GM23338 (cell line): ENCODE data around the gene NOVA1. TPM values are rescaled to one million over a fixed set of nuclear protein-coding genes. Genes with fewer than 3 reads are reported as not detected.

Experiments used
- ATAC-seq: fragments of 200-7000 bp; cut with Tn5 transposase; 3 replicates; pipeline ENCODE4 v1.9.1; 2020
- DNase-seq: peaks from one replicate; pipeline ENCODE4 v3.0.0-alpha.2; 2015; ENCODE audit warnings: low spot score
- H2AFZ ChIP-seq: fragments of 200-600 bp; sonication (generic); 2 replicates; pipeline ENCODE4 v1.8.0; 2016; ENCODE audit warnings: antibody characterized with exemption, mild to moderate bottlenecking, moderate library complexity
- H3F3A ChIP-seq: fragments of 200-600 bp; sonication (generic); replicated peaks from 2 replicates; pipeline ENCODE4 v1.8.0; 2017; ENCODE audit warnings: antibody characterized with exemption, mixed run types, low read depth
- H3K27ac ChIP-seq: fragments of 200-600 bp; sonication (generic); 2 replicates; pipeline ENCODE4 v1.6.1; 2016; ENCODE audit warnings: low read depth
- H3K27me3 ChIP-seq: fragments of 200-600 bp; sonication (generic); 2 replicates; pipeline ENCODE4 v1.8.0; 2016; ENCODE audit warnings: mild to moderate bottlenecking, mixed run types, moderate library complexity; ENCODE audit not compliant: insufficient read depth
- H3K36me3 ChIP-seq: fragments of 200-600 bp; sonication (generic); 2 replicates; pipeline ENCODE4 v1.8.0; 2016; ENCODE audit warnings: mild to moderate bottlenecking; ENCODE audit not compliant: insufficient read depth
- H3K4me1 ChIP-seq: fragments of 200-600 bp; sonication (generic); 2 replicates; pipeline ENCODE4 v1.8.0; 2016; ENCODE audit warnings: mild to moderate bottlenecking, moderate library complexity; ENCODE audit not compliant: insufficient read depth
- H3K4me2 ChIP-seq: fragments of 200-600 bp; sonication (generic); 2 replicates; pipeline ENCODE4 v1.7.1; 2017; ENCODE audit warnings: mixed run types
- H3K4me3 ChIP-seq: fragments of 200-600 bp; sonication (generic); 2 replicates; pipeline ENCODE4 v1.6.1; 2016; ENCODE audit warnings: mixed run types
- H3K79me2 ChIP-seq: fragments of 200-600 bp; sonication (generic); replicated peaks from 2 replicates; pipeline ENCODE4 v1.8.0; 2017; ENCODE audit warnings: mild to moderate bottlenecking; ENCODE audit not compliant: insufficient read depth
- H3K9me2 ChIP-seq: fragments of 200-600 bp; sonication (generic); 2 replicates; pipeline ENCODE4 v1.8.0; 2017; ENCODE audit not compliant: insufficient read depth
- H4K20me1 ChIP-seq: fragments of 200-600 bp; sonication (generic); replicated peaks from 2 replicates; pipeline ENCODE4 v1.8.0; 2017; ENCODE audit warnings: mild to moderate bottlenecking; ENCODE audit not compliant: insufficient read depth
- H3K27ac Mint-ChIP-seq: 2 replicates; pipeline ENCODE4 v1.8.0; 2020; ENCODE audit warnings: inconsistent platforms, mild to moderate bottlenecking, moderate library complexity, mixed read lengths
- H3K27me3 Mint-ChIP-seq: 3 replicates; pipeline ENCODE4 v1.8.0; 2022; ENCODE audit warnings: low read depth, mild to moderate bottlenecking, moderate library complexity, mixed read lengths, inconsistent platforms; ENCODE audit not compliant: insufficient read depth, poor library complexity
- H3K36me3 Mint-ChIP-seq: 3 replicates; pipeline ENCODE4 v1.8.0; 2021; ENCODE audit warnings: low read depth, mild to moderate bottlenecking, inconsistent platforms, moderate library complexity, mixed read lengths
- H3K4me1 Mint-ChIP-seq: 3 replicates; pipeline ENCODE4 v1.8.0; 2020; ENCODE audit warnings: mild to moderate bottlenecking, inconsistent platforms, mixed read lengths
- H3K4me3 Mint-ChIP-seq: 3 replicates; pipeline ENCODE4 v1.8.0; 2021; ENCODE audit warnings: moderate library complexity, mild to moderate bottlenecking, inconsistent platforms, mixed read lengths
- H3K9me3 Mint-ChIP-seq: 3 replicates; pipeline ENCODE4 v1.8.0; 2020; ENCODE audit warnings: moderate library complexity, mild to moderate bottlenecking, inconsistent platforms, mixed read lengths
- EZH2phosphoT487 ChIP-seq: fragments of 200-600 bp; sonication (generic); IDR thresholded peaks from one replicate; pipeline ENCODE4 v1.8.1; 2018; ENCODE audit warnings: antibody characterized with exemption; ENCODE audit not compliant: unreplicated experiment
- POLR2AphosphoS5 ChIP-seq: IDR thresholded peaks from 2 replicates; pipeline ENCODE4 v1.6.1; 2016; ENCODE audit warnings: antibody characterized with exemption, low read depth
- STAT1 ChIP-seq: IDR thresholded peaks from one replicate; pipeline ENCODE4 v1.6.1; 2016; ENCODE audit warnings: antibody characterized with exemption; ENCODE audit not compliant: unreplicated experiment
- ZNF114 ChIP-seq: fragments of 250-450 bp; sonication (Bioruptor Pico); IDR thresholded peaks from 2 replicates; pipeline ENCODE4 v1.5.0; 2020; ENCODE audit warnings: mild to moderate bottlenecking, moderate library complexity
- ZNF331 ChIP-seq: fragments of 250-450 bp; sonication (Bioruptor Pico); IDR thresholded peaks from 2 replicates; pipeline ENCODE4 v1.5.0; 2020; ENCODE audit warnings: low read depth, mild to moderate bottlenecking, moderate library complexity
- polyA plus RNA-seq: library from polyadenylated mRNA; unstranded; fragments of >200 nt; fragmentation: Nextera tagmentation; extraction: Ambion mirVana; gene quantifications from 2 replicates; pipeline ENCODE4 v1.2.1, GENCODE V29; 2016
- total RNA-seq: library from RNA; depleted of rRNA; stranded (reverse); fragments of >200 nt; shearing (Covaris generic); gene quantifications from 2 replicates; pipeline ENCODE4 v1.2.3, GENCODE V29; 2014
- TF ChIP-seq, protein P1 (sequence below): fragments of 250-450 bp; sonication (Bioruptor Pico); IDR thresholded peaks from 2 replicates; pipeline ENCODE4 v1.5.0; 2020; ENCODE audit warnings: mild to moderate bottlenecking, moderate library complexity

Gene NOVA1
- total and polyA plus RNA-seq, 2 experiments from 2014 or later: 8.1 to 11.6 TPM

- peak overlapping the region; percentile 97 for H3K4me3 Mint-ChIP-seq
- Histone ChIP-seq H3K4me1 (peaks cover 18% of the 10 kb centered on the region), H3K79me2 (peaks cover 8% of the 10 kb centered on the region), H3K27ac (no peak overlapping the region), H3K36me3 (no peaks in the 10 kb centered on the region), H4K20me1 (no peaks in the 10 kb centered on the region), H3K9me2 (no peaks in the 10 kb centered on the region), H2AFZ (peak overlapping the region; percentile 87), H3K4me3 (peak overlapping the region; percentile 82), H3F3A (no peaks in the 10 kb centered on the region), H3K4me2 (peak overlapping the region; percentile 88), H3K27me3 (0 out of 2 replicates have a peak, but pooled peaks cover 9% of the 10 kb centered on the region)
- H3K27ac Mint-ChIP-seq: no peak overlapping the region
- TF ChIP-seq ZNF114: no peak
- no peak for TF ChIP-seq POLR2AphosphoS5
- no peak for TF ChIP-seq ZNF331 (CRISPR knock-in tag)
- H3K27me3 Mint-ChIP-seq: peaks cover 7% of the 10 kb centered on the region
- peaks cover 26% of the 10 kb centered on the region for H3K4me1 Mint-ChIP-seq
- no peaks in the 10 kb centered on the region for H3K36me3 Mint-ChIP-seq
- ATAC-seq: no peak
- H3K9me3 Mint-ChIP-seq: no peaks in the 10 kb centered on the region
- DNase-seq: no peak
Measured at GRCh38 chr14:26599291-26599690, 1.5 kb upstream of the NOVA1 start.

GRCh38 chr14:26598672-26599131 is 869 bp upstream of the NOVA1 start:
- peaks cover 14% of the 10 kb centered on the region for H3K79me2 ChIP-seq
- peaks cover 28% of the 10 kb centered on the region for H3K4me1 Mint-ChIP-seq
- no peaks in the 10 kb centered on the region for H4K20me1 ChIP-seq
- no peaks in the 10 kb centered on the region for H3K36me3 ChIP-seq
- H3K36me3 Mint-ChIP-seq: no peaks in the 10 kb centered on the region
- H3K4me3 ChIP-seq: peak overlapping the region; percentile 82
- H3K4me1 ChIP-seq: peaks cover 24% of the 10 kb centered on the region
- H3K4me2 ChIP-seq: peak overlapping the region; percentile 88
- no peaks in the 10 kb centered on the region for H3K9me2 ChIP-seq
- H3K9me3 Mint-ChIP-seq: no peaks in the 10 kb centered on the region
- DNase-seq (no peak), ATAC-seq (no peak)
- no peak overlapping the region for H3K27ac ChIP-seq
- peaks cover 7% of the 10 kb centered on the region for H3K27me3 Mint-ChIP-seq
- no peaks in the 10 kb centered on the region for H3F3A ChIP-seq
- 0 out of 2 replicates have a peak, but pooled peaks cover 9% of the 10 kb centered on the region for H3K27me3 ChIP-seq
- H2AFZ ChIP-seq: peak overlapping the region; percentile 87
- no peak for TF ChIP-seq STAT1
- no peak for TF ChIP-seq EZH2phosphoT487
- TF ChIP-seq, protein P1, sequence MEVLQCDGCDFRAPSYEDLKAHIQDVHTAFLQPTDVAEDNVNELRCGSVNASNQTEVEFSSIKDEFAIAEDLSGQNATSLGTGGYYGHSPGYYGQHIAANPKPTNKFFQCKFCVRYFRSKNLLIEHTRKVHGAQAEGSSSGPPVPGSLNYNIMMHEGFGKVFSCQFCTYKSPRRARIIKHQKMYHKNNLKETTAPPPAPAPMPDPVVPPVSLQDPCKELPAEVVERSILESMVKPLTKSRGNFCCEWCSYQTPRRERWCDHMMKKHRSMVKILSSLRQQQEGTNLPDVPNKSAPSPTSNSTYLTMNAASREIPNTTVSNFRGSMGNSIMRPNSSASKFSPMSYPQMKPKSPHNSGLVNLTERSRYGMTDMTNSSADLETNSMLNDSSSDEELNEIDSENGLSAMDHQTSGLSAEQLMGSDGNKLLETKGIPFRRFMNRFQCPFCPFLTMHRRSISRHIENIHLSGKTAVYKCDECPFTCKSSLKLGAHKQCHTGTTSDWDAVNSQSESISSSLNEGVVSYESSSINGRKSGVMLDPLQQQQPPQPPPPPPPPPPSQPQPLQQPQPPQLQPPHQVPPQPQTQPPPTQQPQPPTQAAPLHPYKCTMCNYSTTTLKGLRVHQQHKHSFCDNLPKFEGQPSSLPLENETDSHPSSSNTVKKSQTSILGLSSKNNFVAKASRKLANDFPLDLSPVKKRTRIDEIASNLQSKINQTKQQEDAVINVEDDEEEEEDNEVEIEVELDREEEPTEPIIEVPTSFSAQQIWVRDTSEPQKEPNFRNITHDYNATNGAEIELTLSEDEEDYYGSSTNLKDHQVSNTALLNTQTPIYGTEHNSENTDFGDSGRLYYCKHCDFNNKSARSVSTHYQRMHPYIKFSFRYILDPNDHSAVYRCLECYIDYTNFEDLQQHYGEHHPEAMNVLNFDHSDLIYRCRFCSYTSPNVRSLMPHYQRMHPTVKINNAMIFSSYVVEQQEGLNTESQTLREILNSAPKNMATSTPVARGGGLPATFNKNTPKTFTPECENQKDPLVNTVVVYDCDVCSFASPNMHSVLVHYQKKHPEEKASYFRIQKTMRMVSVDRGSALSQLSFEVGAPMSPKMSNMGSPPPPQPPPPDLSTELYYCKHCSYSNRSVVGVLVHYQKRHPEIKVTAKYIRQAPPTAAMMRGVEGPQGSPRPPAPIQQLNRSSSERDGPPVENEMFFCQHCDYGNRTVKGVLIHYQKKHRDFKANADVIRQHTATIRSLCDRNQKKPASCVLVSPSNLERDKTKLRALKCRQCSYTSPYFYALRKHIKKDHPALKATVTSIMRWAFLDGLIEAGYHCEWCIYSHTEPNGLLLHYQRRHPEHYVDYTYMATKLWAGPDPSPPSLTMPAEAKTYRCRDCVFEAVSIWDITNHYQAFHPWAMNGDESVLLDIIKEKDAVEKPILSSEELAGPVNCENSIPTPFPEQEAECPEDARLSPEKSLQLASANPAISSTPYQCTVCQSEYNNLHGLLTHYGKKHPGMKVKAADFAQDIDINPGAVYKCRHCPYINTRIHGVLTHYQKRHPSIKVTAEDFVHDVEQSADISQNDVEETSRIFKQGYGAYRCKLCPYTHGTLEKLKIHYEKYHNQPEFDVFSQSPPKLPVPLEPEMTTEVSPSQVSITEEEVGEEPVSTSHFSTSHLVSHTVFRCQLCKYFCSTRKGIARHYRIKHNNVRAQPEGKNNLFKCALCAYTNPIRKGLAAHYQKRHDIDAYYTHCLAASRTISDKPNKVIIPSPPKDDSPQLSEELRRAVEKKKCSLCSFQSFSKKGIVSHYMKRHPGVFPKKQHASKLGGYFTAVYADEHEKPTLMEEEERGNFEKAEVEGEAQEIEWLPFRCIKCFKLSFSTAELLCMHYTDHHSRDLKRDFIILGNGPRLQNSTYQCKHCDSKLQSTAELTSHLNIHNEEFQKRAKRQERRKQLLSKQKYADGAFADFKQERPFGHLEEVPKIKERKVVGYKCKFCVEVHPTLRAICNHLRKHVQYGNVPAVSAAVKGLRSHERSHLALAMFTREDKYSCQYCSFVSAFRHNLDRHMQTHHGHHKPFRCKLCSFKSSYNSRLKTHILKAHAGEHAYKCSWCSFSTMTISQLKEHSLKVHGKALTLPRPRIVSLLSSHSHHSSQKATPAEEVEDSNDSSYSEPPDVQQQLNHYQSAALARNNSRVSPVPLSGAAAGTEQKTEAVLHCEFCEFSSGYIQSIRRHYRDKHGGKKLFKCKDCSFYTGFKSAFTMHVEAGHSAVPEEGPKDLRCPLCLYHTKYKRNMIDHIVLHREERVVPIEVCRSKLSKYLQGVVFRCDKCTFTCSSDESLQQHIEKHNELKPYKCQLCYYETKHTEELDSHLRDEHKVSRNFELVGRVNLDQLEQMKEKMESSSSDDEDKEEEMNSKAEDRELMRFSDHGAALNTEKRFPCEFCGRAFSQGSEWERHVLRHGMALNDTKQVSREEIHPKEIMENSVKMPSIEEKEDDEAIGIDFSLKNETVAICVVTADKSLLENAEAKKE: no peak
- peak overlapping the region; percentile 86 for H3K27ac Mint-ChIP-seq
- peak overlapping the region; percentile 97 for H3K4me3 Mint-ChIP-seq
